ENCODE results near the gene GRK5.

GRCh38 chr10:119313644-119314043 lies 106.3 kb downstream of the GRK5 start:
- no peak for TF ChIP-seq NFRKB (IDR thresholded peaks at IDR 0.05; ENCODE audit: low read depth)
- TF ChIP-seq GATA2 (CRISPR knock-in tag; IDR thresholded peaks at IDR 0.05), result no peak
- no peak for TF ChIP-seq ZNF431 (CRISPR knock-in tag; IDR thresholded peaks at IDR 0.05)
- TF ChIP-seq ZFP91 (CRISPR knock-in tag; IDR thresholded peaks at IDR 0.05), result no peak
- no peak for TF ChIP-seq MYNN (IDR thresholded peaks at IDR 0.05)
- TF ChIP-seq MYNN (CRISPR knock-in tag; IDR thresholded peaks at IDR 0.05), result no peak

Measured in K562 (cell line).